Measurements from ENCODE around the gene TAS1R1. TPM values are rescaled to one million over a fixed set of nuclear protein-coding genes. Genes with fewer than 3 reads are reported as not detected.

The TAS1R1 gene
- total and polyA plus RNA-seq, 10 of the 15 experiments (the other 5 are each of a cell fraction or from before 2014, with no cell fraction given), result 0.03 to 0.06 (median 0.04) TPM; not detected in 7

- CTCF ChIA-PET, result interaction anchor here (0.6 kb wide), 1 partner anchor 309 kb away, joined by 3 read pairs; no protein-coding TSS in a partner anchor
- H3K79me2 ChIP-seq (ENCODE audit: control insufficient read depth, insufficient read depth, low read length), result no peaks in the 10 kb centered on the region
- FAIRE-seq (no peak), DNase-seq (ENCODE audit: low read depth, low spot score) (no peak), ATAC-seq (no peak)
- H4K20me1 ChIP-seq (ENCODE audit: control insufficient read depth, insufficient read depth), result no peaks in the 10 kb centered on the region
- RAD21 ChIA-PET (ENCODE audit: unreplicated experiment), result no interaction called here
- no peaks in the 10 kb centered on the region for H3K4me1 ChIP-seq (ENCODE audit: control insufficient read depth, insufficient read depth, low read length)
- no TSS peak for BruUV-seq (replicated peaks)
- no peak overlapping the region for H3K4me3 ChIP-seq
- SMC1A ChIA-PET (ENCODE audit: uncharacterized antibody, unreplicated experiment), result no interaction called here
- no peaks in the 10 kb centered on the region for H3K9me3 ChIP-seq (replicated peaks; ENCODE audit: control insufficient read depth, insufficient read depth, low read length)
- WGBS (ENCODE audit: insufficient coverage, insufficient replicate concordance, low lambda C conversion rate, missing lambda C conversion rate), result 56% methylated on average over 8 of the region's 8 CpGs
- no peak overlapping the region for H3K9ac ChIP-seq (ENCODE audit: control insufficient read depth, insufficient read depth, low read length)
- TF ChIP-seq MYB (IDR thresholded peaks at IDR 0.05; ENCODE audit: borderline replicate concordance, low read depth, low read length) (no peak), HCFC1 (IDR thresholded peaks at IDR 0.05; ENCODE audit: low read length) (no peak), SPI1 (IDR thresholded peaks at IDR 0.05; ENCODE audit: borderline replicate concordance, insufficient read depth, low read depth, low read length) (no peak), FOXK2 (IDR thresholded peaks at IDR 0.05) (no peak), IRF5 (IDR thresholded peaks at IDR 0.05; ENCODE audit: borderline replicate concordance) (no peak), PML (IDR thresholded peaks at IDR 0.05; ENCODE audit: low read length) (no peak), TCF7 (IDR thresholded peaks at IDR 0.05; ENCODE audit: borderline replicate concordance) (no peak), NR2C2 (IDR thresholded peaks at IDR 0.05; ENCODE audit: borderline replicate concordance, control insufficient read depth, insufficient read length, low read depth) (no peak), IKZF2 (IDR thresholded peaks at IDR 0.05) (no peak), ESRRA (IDR thresholded peaks at IDR 0.05; ENCODE audit: low read length) (no peak), SMARCA5 (IDR thresholded peaks at IDR 0.05) (no peak), SIX5 (IDR thresholded peaks at IDR 0.05; ENCODE audit: low read depth, low read length, severe bottlenecking) (no peak)
- TF ChIP-seq, protein P1, sequence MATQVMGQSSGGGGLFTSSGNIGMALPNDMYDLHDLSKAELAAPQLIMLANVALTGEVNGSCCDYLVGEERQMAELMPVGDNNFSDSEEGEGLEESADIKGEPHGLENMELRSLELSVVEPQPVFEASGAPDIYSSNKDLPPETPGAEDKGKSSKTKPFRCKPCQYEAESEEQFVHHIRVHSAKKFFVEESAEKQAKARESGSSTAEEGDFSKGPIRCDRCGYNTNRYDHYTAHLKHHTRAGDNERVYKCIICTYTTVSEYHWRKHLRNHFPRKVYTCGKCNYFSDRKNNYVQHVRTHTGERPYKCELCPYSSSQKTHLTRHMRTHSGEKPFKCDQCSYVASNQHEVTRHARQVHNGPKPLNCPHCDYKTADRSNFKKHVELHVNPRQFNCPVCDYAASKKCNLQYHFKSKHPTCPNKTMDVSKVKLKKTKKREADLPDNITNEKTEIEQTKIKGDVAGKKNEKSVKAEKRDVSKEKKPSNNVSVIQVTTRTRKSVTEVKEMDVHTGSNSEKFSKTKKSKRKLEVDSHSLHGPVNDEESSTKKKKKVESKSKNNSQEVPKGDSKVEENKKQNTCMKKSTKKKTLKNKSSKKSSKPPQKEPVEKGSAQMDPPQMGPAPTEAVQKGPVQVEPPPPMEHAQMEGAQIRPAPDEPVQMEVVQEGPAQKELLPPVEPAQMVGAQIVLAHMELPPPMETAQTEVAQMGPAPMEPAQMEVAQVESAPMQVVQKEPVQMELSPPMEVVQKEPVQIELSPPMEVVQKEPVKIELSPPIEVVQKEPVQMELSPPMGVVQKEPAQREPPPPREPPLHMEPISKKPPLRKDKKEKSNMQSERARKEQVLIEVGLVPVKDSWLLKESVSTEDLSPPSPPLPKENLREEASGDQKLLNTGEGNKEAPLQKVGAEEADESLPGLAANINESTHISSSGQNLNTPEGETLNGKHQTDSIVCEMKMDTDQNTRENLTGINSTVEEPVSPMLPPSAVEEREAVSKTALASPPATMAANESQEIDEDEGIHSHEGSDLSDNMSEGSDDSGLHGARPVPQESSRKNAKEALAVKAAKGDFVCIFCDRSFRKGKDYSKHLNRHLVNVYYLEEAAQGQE (IDR thresholded peaks at IDR 0.05; ENCODE audit: low read depth, low read length), result no peak
- TF ChIP-seq, protein P2, sequence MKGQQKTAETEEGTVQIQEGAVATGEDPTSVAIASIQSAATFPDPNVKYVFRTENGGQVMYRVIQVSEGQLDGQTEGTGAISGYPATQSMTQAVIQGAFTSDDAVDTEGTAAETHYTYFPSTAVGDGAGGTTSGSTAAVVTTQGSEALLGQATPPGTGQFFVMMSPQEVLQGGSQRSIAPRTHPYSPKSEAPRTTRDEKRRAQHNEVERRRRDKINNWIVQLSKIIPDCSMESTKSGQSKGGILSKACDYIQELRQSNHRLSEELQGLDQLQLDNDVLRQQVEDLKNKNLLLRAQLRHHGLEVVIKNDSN (IDR thresholded peaks at IDR 0.05; ENCODE audit: borderline replicate concordance, extremely low read length, insufficient read depth, low read depth, low read length), result no peak
- TF ChIP-seq, protein P3, sequence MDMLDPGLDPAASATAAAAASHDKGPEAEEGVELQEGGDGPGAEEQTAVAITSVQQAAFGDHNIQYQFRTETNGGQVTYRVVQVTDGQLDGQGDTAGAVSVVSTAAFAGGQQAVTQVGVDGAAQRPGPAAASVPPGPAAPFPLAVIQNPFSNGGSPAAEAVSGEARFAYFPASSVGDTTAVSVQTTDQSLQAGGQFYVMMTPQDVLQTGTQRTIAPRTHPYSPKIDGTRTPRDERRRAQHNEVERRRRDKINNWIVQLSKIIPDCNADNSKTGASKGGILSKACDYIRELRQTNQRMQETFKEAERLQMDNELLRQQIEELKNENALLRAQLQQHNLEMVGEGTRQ (IDR thresholded peaks at IDR 0.05; ENCODE audit: borderline replicate concordance, low read depth, low read length), result no peak
- no peaks in the 10 kb centered on the region for H3K36me3 ChIP-seq (ENCODE audit: control insufficient read depth in 2 of 2, insufficient read depth in 2 of 2, low read length in 1 of 2)
- in situ Hi-C loops (cut with MboI), result no loop called here
- intact Hi-C loops (cut with micrococcal nuclease; ENCODE audit: unreplicated experiment), result no loop called here
- no peak overlapping the region for H2AFZ ChIP-seq (ENCODE audit: control insufficient read depth, low read depth, low read length)
- H3K27me3 ChIP-seq (replicated peaks in 1 of 2; ENCODE audit: control insufficient read depth in 2 of 2, insufficient read depth in 2 of 2, low read length in 1 of 2), result no peaks in the 10 kb centered on the region
- H3K4me2 ChIP-seq (ENCODE audit: control insufficient read depth, insufficient read depth), result no peak overlapping the region
- no peak overlapping the region for H3K27ac ChIP-seq (ENCODE audit: control insufficient read depth, insufficient read depth)
- POLR2A ChIA-PET, result no interaction called here
These were observed 37.7 kb upstream of the TAS1R1 start for GRCh38 chr1:6517435-6517851.

Data from GM12878 (cell line).